Activated naive CD4-positive, alpha-beta T cell treated with anti-CD3 and anti-CD28 coated beads, Interleukin-2, amount 50 U/mL, for 24 hours (primary cell): ENCODE data around the gene CLCNKA.

ENCODE experiments used
- H3K27ac Mint-ChIP-seq: one replicate; pipeline ENCODE4 v1.8.0; 2021; ENCODE audit warnings: mild to moderate bottlenecking, mixed read lengths
- H3K27me3 Mint-ChIP-seq: one replicate; pipeline ENCODE4 v1.8.0; 2021; ENCODE audit warnings: mixed read lengths
- H3K36me3 Mint-ChIP-seq: one replicate; pipeline ENCODE4 v1.8.0; 2021; ENCODE audit warnings: mixed read lengths
- H3K4me1 Mint-ChIP-seq: one replicate; pipeline ENCODE4 v1.8.0; 2021; ENCODE audit warnings: mixed read lengths
- H3K4me3 Mint-ChIP-seq: one replicate; pipeline ENCODE4 v1.8.0; 2021; ENCODE audit warnings: mild to moderate bottlenecking, mixed read lengths
- H3K9me3 Mint-ChIP-seq: one replicate; pipeline ENCODE4 v1.8.0; 2021; ENCODE audit warnings: mixed read lengths

The CLCNKA gene

GRCh38 chr1:16071614-16072013 is 49.8 kb downstream of the CLCNKA start:
- Mint-ChIP-seq H3K4me1 (peaks cover 15% of the 10 kb centered on the region), H3K4me3 (peak overlapping the region; percentile 3), H3K27ac (no peak overlapping the region), H3K36me3 (no peaks in the 10 kb centered on the region), H3K27me3 (peaks cover 7% of the 10 kb centered on the region), H3K9me3 (no peaks in the 10 kb centered on the region)

- Mint-ChIP-seq H3K27me3 (peaks cover 7% of the 10 kb centered on the region), H3K27ac (peak overlapping the region; percentile 30), H3K9me3 (no peaks in the 10 kb centered on the region), H3K36me3 (no peaks in the 10 kb centered on the region), H3K4me1 (peaks cover 15% of the 10 kb centered on the region), H3K4me3 (peak overlapping the region; percentile 3)
Measured at GRCh38 chr1:16072095-16072494, 50.3 kb downstream of the CLCNKA start.

- Mint-ChIP-seq H3K27ac (no peak overlapping the region), H3K36me3 (no peaks in the 10 kb centered on the region)
Measured at GRCh38 chr1:16072616-16073484, 51.0 kb downstream of the CLCNKA start.

GRCh38 chr1:16073490-16074119 is 51.8 kb downstream of the CLCNKA start, which contains the start of gene FAM131C:
TSS of gene FAM131C (minus strand) at chr1:16073651. CDS start at chr1:16073442, 209 bp downstream.
- no peaks in the 10 kb centered on the region for H3K9me3 Mint-ChIP-seq
- no peak within 1 kb of the TSS for H3K27ac Mint-ChIP-seq
- peaks cover 7% of the 10 kb centered on the region for H3K27me3 Mint-ChIP-seq
- H3K4me1 Mint-ChIP-seq, result peaks cover 15% of the 10 kb centered on the region
- no peaks in the 10 kb centered on the region for H3K36me3 Mint-ChIP-seq
- H3K4me3 Mint-ChIP-seq, result peak within 1 kb of the TSS; percentile 86

More at GRCh38 chr1:16072616-16073484, 51.0 kb downstream of the CLCNKA start:
- Mint-ChIP-seq H3K9me3 (no peaks in the 10 kb centered on the region), H3K4me1 (peaks cover 15% of the 10 kb centered on the region), H3K27me3 (peaks cover 7% of the 10 kb centered on the region), H3K4me3 (no peak overlapping the region)

- Mint-ChIP-seq H3K4me3 (peak overlapping the region; percentile 86), H3K36me3 (no peaks in the 10 kb centered on the region), H3K4me1 (peaks cover 21% of the 10 kb centered on the region), H3K27me3 (peaks cover 7% of the 10 kb centered on the region), H3K27ac (no peak overlapping the region), H3K9me3 (no peaks in the 10 kb centered on the region)
Measured at GRCh38 chr1:16074217-16074616, 52.4 kb downstream of the CLCNKA start.

- no peak overlapping the region for H3K4me3 Mint-ChIP-seq
- peaks cover 15% of the 10 kb centered on the region for H3K4me1 Mint-ChIP-seq
- H3K36me3 Mint-ChIP-seq, result no peaks in the 10 kb centered on the region
- H3K27ac Mint-ChIP-seq, result no peak overlapping the region
- no peaks in the 10 kb centered on the region for H3K9me3 Mint-ChIP-seq
- H3K27me3 Mint-ChIP-seq, result peaks cover 7% of the 10 kb centered on the region
Measured at GRCh38 chr1:16075337-16076030, 53.6 kb downstream of the CLCNKA start.

- peaks cover 7% of the 10 kb centered on the region for H3K27me3 Mint-ChIP-seq
- no peak overlapping the region for H3K4me3 Mint-ChIP-seq
- H3K4me1 Mint-ChIP-seq, result peaks cover 15% of the 10 kb centered on the region
- no peaks in the 10 kb centered on the region for H3K9me3 Mint-ChIP-seq
- H3K36me3 Mint-ChIP-seq, result no peaks in the 10 kb centered on the region
- H3K27ac Mint-ChIP-seq, result no peak overlapping the region
Measured at GRCh38 chr1:16076031-16076864, 54.4 kb downstream of the CLCNKA start.

- no peaks in the 10 kb centered on the region for H3K36me3 Mint-ChIP-seq
- H3K27ac Mint-ChIP-seq, result no peak overlapping the region
- no peaks in the 10 kb centered on the region for H3K9me3 Mint-ChIP-seq
- peaks cover 7% of the 10 kb centered on the region for H3K27me3 Mint-ChIP-seq
- H3K4me1 Mint-ChIP-seq, result peaks cover 15% of the 10 kb centered on the region
- H3K4me3 Mint-ChIP-seq, result no peak overlapping the region
Measured at GRCh38 chr1:16076865-16077238, 55.0 kb downstream of the CLCNKA start.

- Mint-ChIP-seq H3K4me3 (no peak overlapping the region), H3K4me1 (peaks cover 15% of the 10 kb centered on the region), H3K36me3 (no peaks in the 10 kb centered on the region), H3K27me3 (peaks cover 7% of the 10 kb centered on the region), H3K9me3 (no peaks in the 10 kb centered on the region), H3K27ac (no peak overlapping the region)
Measured at GRCh38 chr1:16077406-16078245, 55.8 kb downstream of the CLCNKA start.

- peaks cover 4% of the 10 kb centered on the region for H3K27me3 Mint-ChIP-seq
- H3K9me3 Mint-ChIP-seq, result no peaks in the 10 kb centered on the region
- peaks cover 10% of the 10 kb centered on the region for H3K4me1 Mint-ChIP-seq
- no peaks in the 10 kb centered on the region for H3K36me3 Mint-ChIP-seq
- H3K27ac Mint-ChIP-seq, result no peak overlapping the region
- H3K4me3 Mint-ChIP-seq, result peak overlapping the region; percentile 74
Measured at GRCh38 chr1:16078925-16079656, 57.3 kb downstream of the CLCNKA start.

GRCh38 chr1:16080422-16081150 is 58.8 kb downstream of the CLCNKA start:
- Mint-ChIP-seq H3K36me3 (no peaks in the 10 kb centered on the region), H3K27me3 (no peaks in the 10 kb centered on the region), H3K4me1 (peaks cover 6% of the 10 kb centered on the region), H3K27ac (no peak overlapping the region), H3K4me3 (no peak overlapping the region), H3K9me3 (no peaks in the 10 kb centered on the region)

GRCh38 chr1:16081636-16082035 is 59.8 kb downstream of the CLCNKA start:
- H3K27me3 Mint-ChIP-seq, result no peaks in the 10 kb centered on the region
- no peak overlapping the region for H3K4me3 Mint-ChIP-seq
- no peak overlapping the region for H3K27ac Mint-ChIP-seq
- H3K9me3 Mint-ChIP-seq, result no peaks in the 10 kb centered on the region
- no peaks in the 10 kb centered on the region for H3K36me3 Mint-ChIP-seq
- peaks cover 6% of the 10 kb centered on the region for H3K4me1 Mint-ChIP-seq

GRCh38 chr1:16082283-16083038 is 60.6 kb downstream of the CLCNKA start:
- Mint-ChIP-seq H3K4me1 (peaks cover 6% of the 10 kb centered on the region), H3K4me3 (no peak overlapping the region), H3K36me3 (no peaks in the 10 kb centered on the region), H3K9me3 (no peaks in the 10 kb centered on the region), H3K27me3 (no peaks in the 10 kb centered on the region), H3K27ac (no peak overlapping the region)
